GM19372 (cell line): ENCODE data around the gene ZNF24.
A peak's percentile ranks its signal among the peaks of the same experiment; 100 is the strongest.

Experiments used
- ATAC-seq: cut with Tn5 transposase; IDR thresholded peaks from one replicate; pipeline ENCODE4 v1.9.1; 2021; ENCODE audit warnings: mild to moderate bottlenecking, low read depth, moderate library complexity; ENCODE audit not compliant: unreplicated experiment

ZNF24 gene

DNA sequence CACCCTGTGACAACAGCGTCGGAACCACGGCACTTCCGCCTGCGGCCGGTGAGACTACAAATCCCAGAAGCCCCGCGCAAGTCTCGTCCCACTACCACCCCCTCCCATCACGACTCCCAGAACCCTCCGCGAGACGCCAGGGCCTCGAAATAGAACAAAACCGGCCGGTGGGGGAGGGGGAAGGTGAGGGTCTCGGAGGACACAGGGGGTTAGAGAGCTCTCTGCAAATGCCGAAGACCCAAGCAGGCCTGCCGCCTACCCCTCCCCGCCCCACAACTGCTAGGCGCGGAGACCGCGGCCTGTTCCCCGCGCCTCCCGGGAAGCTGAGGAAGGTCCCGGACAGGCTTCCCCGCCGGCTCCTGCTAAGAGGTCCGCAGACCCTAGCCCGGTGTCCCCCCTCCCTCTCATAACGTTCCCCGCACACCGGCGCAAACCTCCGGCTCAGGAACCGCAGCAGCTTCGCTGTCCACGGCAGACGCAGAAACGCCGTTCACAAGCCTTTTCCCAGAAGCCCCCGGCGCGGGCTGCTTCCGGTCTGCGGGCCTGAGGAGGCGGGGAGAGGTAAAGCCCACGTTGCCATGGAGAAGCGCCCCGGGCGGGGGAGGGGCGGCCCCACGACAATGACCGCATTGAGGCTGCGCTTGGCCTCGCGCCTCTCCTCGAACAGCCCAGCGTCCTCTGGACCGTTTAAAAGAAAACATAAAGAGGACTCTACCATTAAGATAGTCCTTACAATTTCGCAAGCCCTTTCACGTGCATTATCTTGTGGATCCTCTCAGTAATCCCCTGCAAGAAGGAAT is at the start of gene ZNF24:
ZNF24 (minus strand) TSS at position 485 of the 800 bp plus-strand sequence. CDS start 3,770 bp downstream, outside the sequence.
- peak; percentile 91 for ATAC-seq

DNA sequence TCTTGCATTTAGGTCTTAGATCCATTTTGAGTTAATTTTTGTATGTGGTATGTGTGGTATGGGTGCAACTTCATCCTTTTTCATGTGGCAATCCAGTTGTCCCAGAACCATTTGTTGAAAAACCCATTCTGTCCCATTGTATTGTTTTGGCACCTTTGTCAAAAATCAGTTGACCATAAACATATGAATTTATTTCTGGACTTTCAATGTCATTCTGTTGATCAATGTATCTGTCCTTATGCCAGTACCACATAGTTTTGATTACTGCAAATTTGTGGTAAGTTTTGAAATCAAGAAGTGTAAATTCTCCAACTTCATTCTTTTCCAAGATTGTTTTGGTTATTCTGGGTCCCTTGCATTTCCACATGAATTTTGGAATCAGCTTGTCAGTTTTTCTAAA is 49.5 kb upstream of the ZNF24 start:
- ATAC-seq = no peak

DNA sequence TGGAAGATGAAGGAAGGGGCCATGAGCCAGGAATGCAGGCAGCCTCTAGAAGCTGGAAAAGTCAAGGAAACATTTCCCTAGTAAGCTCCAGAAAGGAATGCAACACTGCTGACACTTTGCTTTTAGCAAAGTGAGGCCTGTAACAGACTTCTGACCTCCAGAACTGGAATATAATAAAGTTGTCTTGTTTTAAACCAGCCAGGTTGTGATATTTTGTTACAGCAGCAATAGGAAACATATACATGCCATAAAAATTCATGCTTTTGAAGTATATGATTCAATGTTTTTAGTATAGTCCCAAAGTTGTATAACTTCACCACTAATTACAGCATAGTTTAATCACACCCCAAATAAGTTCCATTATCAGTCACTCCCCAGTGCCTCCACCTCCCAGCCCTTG is 48.2 kb upstream of the ZNF24 start:
- ATAC-seq = no peak

DNA sequence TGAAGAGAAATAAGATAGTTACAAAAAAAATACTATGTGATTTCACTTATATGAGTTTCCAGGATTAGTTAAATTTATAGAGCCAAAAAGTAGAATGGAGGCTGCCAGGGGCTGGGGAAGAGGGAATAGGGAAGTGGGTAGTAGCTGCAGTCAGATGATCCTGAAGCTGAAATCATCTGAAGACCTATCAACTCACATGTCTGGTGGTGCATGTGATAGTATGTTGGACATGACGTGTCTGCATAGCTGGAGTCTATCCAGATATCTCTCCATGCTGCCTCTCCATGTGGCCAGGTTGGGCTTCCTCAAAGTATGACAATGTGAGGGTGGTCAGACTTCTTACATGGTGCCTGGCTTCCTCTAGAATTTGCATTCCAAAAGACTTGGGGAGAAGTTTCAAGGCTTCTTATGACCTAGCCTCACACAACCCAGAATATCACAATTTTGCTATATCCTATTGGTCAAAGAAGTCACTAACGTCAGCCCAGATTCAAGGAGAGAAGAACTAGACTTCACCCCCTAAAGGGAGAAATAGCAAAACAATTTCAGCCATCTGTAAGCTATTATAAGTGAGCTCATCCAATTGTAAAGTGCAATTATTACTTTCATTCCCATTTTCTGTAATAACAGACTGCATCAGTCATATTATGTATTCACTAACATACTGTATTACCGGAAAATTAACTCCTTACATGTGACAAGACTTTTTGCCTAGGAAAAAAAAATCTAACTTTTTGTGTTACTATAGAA is 46.9 kb upstream of the ZNF24 start:
- ATAC-seq = no peak

DNA sequence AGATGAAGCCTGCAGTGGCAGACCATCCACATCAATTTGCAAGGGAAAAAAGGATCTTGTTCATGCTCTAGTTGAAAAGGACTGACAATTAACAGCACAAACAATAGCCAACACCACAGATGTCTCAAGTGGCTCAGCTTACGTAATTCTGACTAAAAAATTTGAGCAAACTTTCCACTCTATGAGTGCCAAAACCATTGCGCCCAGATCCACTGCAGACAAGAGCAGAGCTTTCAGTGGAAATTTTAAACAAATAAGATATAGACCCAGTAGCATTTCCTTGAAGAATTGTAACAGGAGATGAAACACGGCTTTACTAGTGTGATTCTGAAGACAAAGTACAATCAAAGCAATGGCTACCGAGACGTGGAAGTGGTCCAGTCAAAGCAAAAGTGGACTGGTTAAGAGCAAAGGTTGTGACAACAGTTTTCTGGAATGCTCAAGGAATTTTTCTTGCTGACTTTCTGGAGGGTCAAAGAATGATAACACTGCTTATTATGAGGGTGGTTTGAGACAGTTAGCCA is 44.9 kb upstream of the ZNF24 start:
- no peak for ATAC-seq

DNA sequence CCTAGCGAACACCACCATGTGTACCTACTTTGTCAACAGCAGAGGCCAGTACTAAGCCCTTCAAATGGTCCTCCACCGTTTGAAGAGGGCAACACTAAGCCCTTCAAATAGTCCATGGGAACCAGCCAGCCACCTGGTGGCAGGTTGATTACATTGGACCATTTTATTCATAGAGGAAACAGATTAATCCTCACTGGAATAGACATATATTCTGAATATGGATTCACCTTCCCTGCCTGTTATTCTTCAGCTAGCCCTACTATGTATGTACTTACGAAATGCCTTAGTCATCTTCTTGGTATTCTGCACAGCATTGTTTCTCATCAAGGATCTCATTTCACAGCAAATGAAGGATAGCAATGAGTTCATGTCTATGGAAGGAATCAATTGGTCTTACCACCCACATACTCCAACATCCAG is 42.9 kb upstream of the ZNF24 start:
- peak; percentile 34 for ATAC-seq

DNA sequence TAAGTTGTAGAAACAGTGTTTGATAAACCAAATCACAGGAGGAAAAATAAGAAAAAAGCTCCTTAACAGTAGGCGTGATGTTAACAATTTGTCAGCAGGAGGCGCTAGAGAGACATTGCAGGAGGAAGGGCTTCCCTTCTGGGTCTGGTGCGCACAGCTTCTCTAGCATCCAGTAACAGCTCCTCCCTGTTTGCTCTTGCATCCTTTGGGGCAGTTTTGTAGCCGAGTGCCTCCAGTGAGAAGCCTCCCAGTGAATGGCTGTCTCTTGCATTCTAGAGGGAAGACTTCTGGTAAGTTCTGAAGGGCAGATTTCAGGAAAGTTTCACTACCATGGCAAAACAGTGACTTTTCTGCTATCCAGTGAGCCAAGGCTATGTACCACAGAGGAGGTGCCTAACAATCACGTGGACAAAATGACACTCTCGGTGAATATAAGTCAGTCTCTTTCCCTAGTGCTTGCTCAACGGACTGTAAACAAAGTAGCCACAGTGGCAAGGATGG is 42.4 kb upstream of the ZNF24 start:
- ATAC-seq = peak; percentile 62

DNA sequence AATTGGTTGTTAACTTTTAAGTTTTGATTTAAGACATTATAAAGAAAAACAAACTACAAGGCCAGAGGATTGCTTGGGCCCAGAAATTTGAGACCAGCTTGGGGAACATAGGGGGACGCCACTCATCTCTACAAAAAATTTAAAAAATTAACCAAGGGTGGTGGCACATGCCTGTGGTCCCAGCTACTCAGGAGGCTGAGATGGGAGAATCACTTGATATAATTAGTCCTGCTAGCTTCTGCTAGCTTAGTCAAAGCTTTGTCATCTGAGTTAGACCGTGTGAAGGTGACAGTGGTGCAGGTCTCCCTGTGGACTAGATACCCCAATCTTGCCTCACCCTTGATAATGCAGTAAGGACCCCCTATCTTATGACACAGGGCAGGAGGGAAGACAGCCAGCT is 38.9 kb upstream of the ZNF24 start:
- ATAC-seq = no peak

DNA sequence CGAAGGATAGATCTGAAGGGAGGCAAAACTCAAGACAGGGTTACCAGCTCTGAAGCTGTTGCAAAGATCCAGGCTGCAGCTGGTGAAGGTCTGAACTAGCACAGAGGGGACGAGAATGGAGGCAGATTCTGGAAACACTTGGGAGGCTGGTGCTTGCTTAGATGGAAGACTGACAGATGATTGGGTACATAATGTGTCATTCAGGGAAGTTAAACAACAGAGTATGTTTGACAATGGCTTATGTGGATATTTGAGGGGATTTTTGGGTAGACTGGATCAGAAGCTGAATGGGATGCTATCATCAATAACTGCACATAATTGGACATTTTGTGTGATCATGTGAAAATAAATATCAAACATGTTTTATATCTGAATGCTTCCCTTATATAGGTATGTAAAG is 35.2 kb upstream of the ZNF24 start:
- ATAC-seq = no peak

DNA sequence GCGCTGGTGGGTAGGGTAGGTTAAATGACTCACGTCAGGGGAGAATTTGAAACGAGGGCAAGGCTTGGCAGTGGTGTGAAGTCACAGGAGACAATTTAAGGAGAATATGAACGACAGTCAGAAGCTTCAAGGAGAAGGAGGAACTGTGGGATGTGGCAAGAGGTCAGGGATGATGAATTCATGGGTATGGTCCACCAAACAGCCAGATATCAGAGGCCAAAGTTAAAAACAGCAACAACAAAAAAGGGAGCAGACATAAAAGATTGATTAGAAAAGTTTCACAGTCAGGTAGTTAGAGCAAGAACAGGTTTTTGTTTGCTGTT is 34.3 kb upstream of the ZNF24 start:
- ATAC-seq = no peak

DNA sequence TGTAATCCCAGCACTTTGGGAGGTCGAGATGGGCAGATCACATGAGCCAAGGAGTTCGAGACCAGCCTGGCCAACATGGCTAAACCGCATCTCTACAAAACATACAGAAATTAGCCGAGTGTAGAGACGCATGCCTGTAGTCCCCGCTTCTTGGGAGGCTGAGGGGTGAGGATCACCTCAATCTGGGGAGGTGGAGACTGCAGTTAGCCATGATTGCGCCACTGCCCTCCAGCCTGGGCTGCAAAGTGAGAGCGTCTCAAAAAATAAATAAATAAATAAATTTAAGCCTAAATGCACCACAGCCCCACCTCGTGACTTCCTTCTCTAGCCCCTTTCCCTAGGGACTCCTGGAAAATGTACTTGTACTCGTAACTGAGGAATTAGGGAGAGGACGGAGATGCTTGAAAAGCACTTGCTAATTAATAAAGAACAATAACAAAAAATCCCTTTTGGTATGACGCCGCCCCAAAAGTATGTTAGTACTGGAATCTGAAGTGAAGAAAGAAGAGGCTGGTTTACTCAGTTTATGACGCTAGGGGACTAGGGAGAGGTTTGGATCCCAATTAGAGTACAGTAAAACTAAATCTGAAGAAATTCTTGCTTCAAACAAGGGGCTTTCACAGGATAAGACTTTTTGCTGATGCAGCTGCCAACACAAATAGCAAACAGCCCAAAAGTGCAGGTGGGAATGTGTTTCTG is 33.8 kb upstream of the ZNF24 start:
- no peak for ATAC-seq

DNA sequence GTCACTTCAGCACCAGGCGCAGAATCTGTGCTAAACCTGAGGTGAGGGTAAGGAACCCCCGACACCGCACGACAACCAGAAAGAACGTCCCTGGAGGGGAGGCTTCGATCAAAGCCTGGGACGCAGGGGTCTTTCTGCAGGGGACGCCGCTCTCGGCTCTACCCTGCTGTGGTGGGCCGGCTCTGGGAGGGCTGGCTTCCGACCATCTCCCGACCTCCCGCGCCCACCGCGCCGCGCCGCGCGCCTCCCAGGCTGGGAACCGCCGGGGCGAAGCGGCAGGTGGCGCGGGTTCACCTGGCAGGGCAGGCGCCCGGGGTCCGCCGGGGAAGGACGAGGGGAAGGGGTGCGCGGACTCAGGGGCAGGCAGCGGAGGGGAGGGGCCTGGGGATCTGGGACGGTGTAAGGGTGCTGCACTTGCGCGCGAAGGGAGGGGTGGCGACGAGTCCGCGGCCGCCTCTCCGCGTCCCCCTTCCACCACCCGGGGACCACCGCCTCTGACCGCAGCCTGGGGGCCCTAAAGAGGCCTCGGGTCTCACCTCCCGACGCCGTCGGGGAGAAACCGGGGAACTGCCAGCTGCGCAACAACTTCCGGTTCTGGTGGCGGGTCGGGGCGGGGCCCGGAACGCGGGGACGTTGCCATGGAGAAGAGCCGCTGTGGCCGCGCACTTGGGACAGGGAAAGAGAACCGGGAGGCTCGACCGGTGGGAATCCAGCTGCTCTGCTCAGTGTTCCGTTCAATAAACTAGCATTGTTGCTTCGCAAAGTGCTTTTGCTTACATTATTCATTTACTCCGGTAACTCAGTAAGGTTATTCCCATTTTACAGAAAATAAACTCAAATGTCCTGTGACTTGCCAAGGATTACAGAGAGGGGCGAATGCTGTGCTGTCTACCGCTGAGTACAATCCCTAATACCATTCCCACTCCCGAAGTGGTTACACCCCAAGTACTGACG is 32.8 kb upstream of the ZNF24 start, which contains the start of gene ZNF396:
ZNF396 (minus strand) TSS at position 596 of the 954 bp plus-strand sequence. CDS start 3,045 bp downstream, outside the sequence.
- peak; percentile 75 for ATAC-seq

DNA sequence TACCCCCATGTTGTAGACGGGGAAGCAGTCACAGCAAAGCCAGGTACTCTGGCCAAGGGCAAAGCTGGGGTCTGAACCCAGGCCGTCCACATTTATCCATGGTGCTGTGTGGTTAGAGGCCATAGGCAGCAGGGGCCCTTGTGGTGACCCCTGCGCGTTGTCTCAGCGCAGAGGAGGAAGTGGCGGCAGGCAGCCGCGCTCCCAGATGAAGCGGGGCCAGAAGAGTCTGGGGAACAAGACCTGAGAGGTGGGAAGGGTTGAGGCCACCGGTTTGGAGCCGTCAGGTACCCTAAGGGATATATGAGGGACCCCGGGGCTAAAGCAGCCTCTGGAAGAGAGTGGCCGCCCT is 32.1 kb upstream of the ZNF24 start:
- ATAC-seq = peak; percentile 59

DNA sequence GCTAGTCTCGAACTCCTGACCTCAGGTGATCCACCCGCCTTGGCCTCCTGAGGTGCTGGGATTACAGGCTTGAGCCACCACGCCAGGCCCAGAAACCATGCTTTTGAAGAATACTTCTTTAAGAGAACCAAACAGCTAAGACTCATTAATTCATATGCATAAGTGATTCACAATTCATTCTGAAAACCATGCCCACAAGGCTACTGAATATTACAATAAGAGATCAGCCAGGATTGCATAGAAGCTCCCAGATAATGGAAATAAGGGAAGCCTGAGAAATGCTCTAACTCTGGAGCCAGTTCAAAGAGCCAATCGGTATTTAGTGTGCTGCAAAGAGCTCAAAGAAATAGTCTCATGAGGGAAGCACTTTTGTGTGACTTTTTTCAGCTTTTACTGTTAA is 30.5 kb upstream of the ZNF24 start:
- no peak for ATAC-seq

DNA sequence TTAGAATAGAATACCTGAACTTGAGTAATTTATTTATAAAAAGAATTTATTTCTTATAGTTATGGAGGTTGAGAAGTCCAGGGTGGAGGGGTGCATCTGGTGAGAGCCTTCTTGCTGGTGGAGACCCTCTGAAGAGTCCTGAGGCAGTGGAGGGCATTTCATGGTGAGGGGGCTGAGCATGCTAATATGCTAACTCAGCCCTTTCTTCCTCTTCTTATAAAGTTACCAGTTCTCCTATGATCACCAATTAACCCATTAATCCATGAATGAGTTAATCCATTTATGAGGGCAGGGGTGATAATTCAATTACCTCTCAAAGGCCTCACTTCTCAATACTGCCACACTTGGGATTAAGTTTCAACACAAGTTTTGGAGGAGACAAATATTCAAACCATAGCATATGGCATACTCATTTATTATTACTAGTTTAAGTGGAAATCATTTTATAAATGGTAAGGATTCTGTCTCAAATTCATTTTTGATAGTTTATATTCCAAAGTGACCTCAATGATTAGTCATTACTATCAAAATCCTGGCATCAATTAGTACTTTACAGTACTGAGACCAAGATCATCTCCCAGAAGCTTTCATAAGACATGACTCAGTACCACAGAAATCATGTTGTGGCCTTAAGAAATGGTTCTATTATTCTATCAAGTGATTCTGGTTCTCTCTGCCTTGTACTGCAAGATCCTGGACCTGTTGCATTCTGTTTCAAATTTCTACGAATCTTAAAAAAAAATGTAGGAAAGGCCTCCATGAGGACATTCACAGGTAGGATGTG is 27.4 kb upstream of the ZNF24 start:
- ATAC-seq = no peak

DNA sequence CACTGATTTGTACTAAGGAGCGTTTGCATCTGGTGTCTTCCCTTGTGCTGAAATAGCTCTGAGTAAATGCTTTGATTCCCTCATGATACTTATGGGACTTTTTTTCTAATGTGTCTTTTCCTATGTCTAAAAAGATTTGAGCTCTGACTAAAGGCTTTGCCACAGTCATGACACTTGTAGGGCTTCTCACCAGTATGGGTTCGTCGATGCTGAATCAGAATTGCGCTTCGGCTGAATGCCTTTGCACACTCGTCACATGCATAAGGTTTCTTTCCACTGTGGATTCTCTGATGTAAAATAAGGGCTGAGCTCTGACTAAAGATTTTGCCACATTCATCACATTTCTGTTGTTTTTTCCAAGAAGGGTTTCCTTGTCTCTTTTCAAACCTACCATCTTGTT is 24.9 kb upstream of the ZNF24 start:
- no peak for ATAC-seq

DNA sequence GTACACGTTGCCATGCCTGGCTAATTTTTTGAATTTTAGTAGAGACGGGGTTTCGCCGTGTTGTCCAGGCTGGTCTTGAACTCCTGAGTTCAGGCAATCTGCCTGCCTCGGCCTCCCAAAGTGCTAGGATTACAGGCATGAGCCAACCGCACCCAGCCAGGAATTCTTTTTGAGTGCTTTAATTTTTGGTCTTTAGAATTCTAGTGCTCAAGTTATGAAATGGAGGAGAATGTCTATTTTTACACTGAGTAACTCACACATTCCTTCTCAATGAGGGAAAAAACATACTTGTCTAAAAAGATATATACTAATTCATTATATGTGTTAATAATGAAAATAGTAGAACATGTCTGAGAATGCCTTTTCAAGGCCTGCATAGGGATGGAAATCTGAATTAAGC is 24.4 kb upstream of the ZNF24 start:
- ATAC-seq = no peak

DNA sequence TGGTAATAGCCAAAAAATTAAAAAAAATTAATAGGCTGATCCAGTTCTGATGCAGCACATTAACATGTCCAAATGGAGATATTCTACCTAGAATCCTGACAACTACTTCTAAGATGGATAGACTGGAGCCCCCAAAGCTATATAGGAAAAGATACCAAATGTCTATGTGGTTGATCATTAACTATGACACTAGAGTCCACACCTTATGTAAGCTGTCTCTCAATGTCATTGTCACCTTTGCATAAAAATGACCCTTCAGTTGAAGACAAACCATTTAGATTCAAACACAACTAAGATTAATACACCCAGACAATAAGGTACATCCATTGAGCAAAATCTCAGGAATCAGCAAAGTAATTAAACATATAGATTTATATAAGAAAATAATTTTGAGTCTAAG is 18.3 kb upstream of the ZNF24 start:
- no peak for ATAC-seq
